Measurements from ENCODE around the gene ALDH3B1.

The ALDH3B1 gene

GRCh38 chr11:68061508-68061907 is 51.4 kb downstream of the ALDH3B1 start:
- no peak for DNase-seq

DNA sequence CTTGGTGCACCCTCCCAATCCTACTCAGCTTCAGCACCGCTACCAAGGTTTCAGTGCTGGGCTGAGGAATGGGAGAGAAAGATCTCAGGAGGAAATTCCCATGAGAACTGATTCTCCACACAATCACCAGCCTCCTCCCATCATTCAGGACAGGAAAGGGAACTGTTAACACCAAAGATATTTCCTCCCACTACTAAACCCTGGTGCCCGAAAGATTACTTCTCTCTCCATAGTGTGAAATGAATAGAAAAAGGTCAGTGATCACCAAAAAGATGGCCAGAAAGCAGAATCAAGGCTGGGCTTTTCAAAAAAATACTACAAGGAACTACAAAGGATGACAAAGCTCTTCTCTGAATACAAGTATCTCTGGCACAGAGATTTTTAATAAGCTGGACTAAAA is 54.8 kb downstream of the ALDH3B1 start:
- DNase-seq, result no peak

DNA sequence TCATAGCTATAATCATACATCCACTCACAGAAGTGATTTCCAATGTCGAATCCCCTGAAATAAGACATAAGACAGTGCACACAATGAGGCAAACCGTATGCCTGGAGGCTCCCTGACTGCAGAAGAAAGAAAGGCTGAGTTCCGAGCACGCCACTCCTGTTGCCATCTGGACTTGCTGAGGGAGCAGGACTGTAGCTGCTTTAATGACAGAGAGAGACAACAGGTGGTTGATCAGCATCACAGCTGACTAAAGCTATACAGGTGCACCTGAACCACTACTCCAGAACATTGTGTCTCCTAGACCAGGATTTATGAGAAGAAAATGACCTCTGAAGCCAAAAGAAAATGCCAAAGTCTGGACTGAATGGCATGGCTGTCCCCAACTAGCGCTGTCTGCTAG is 55.7 kb downstream of the ALDH3B1 start:
- no peak for DNase-seq

DNA sequence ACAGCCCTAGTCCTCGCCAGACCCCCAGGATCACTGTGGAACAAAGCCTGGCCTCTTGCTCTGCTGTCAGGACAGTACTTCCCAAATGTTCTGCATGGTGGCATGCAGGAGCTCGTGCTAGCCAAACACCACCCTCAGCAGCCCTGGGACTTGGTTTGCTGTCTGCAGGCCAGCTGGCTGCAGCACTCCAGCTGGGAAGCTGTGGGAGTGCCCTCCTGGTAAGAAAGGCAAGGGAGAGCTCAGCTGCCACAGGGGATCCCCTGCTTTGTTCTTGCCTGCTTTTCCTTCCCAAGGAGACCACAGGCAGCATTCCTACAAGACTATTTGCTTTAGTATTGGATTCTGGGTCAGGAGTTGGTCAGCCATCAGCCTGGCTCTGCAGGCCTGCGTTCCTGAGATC is 56.6 kb downstream of the ALDH3B1 start:
- DNase-seq, result peak in 20 of 56 donors; percentile 11 to 64 (median 40)

DNA sequence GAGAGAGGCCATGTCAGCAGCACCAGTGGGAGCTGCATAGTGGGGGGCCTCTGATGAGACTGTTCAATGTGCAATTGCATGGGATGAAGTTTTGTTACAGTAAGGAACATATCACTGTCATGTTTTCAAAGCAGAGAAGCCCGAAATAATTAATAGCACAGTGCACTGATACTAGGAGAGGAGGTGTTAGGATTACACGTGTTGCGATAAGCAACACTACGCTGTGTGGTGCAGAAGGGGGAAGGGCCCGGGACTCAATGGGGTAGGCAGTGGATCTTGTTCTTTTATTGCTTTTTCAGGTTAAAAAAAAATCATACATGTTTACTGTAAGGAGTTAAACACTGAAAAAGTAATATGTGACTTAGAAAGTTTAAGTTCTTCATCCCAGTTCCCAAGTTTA is 57.9 kb downstream of the ALDH3B1 start:
- no peak for DNase-seq

DNA sequence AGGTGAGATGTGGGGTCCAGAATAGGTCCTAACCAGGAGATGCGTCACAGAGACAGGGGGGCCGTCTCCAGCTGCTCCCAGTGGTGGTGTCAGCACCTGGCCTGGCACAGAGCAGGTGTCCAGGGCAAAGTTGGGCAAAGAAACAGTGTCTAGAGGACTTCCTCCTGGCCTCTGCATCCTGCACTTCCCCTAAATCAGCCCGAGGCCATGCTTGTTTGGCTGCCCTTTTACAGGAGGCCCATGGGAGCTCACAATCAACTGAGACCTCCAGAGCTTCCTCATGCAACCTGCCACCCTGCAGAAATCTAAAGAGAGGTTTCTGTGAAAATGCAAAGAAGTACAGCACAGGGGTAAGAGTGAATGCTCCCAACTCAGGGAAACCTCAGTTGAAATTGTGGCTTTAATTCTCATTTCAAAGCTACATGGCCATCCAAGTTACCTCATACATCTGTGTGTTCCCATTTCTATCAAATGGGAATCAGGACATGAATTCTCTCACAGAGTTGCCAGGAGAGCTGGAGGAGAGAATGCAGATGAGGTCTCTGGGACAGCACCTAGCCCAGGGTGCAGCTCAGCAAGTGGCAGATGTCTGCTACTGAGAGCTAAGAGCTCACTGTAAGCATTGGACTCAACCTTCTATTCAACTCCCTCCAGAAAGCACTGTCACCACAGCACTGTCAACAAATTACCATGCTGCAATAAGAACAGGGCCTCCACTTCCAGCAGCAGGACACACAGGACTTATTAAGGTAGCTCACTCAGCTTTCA is 61.3 kb downstream of the ALDH3B1 start:
- no peak for DNase-seq

- no peak for DNase-seq
Observed at GRCh38 chr11:68074584-68075352, 64.6 kb downstream of the ALDH3B1 start.

GRCh38 chr11:68076371-68077042 is 66.4 kb downstream of the ALDH3B1 start:
- DNase-seq, result peak in 1 of 56 donors; percentile 22

DNA sequence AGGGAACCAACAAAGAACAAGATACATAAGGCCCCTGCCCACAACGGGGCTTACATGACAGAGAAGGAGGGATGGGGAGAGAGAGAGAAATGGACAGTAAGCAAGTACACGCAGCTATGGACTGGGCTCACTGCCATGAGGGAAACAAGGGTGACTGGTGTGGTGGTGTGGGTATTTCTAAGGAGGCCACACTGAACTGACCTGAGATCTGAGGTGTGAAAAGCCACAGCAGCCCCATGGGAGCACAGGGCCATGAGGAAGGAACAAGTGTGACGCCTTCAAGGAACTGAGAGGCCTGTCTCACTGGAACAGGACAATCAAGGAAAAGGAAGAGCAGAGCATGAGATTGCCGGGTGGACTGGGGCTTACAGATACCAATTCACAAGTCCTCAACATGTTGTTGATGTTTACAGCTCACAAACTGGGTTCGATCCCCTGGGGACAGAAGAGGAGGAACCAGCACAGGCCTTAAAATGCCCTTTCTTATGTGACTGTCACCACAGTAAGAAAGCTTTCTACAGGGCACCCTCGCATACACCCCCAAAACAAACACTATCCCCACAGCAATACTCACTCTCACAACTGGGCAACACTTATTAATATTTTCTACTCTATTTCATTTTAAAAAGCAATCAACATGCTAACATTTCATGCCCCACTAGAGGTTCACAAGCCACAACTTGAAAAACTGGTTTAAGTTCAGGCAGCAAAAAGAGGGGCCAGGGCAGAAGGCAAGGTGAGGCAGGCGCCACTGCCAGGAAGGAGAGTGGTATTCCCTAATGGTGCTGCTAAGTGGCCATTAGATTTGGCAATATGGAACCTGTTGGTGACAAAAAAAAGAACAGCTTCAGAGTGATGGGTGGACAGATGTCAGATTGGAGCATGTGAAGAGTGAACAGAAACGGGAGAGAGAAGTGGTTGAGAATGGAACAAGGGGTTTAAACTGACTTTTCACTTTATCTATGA is 67.8 kb downstream of the ALDH3B1 start:
- no peak for DNase-seq

Data from amygdala (tissue), 56 donors.